HepG2 (cell line): ENCODE measurements around the gene HOXA4.

ENCODE experiments used
- CEBPZ ChIP-seq: IDR thresholded peaks from 2 replicates; pipeline ENCODE4 v1.6.1; 2012; ENCODE audit warnings: low read length, improper control_type of control experiment
- CREM ChIP-seq, 2 experiments: sonication (generic) in 1 of 2; formaldehyde crosslinking in 1 of 2; IDR thresholded peaks; 2 replicates each; pipeline versions ENCODE4 v1.4.0 to v1.6.1; 2016 to 2020; ENCODE audit warnings: antibody characterized with exemption in 1 of 2, mild to moderate bottlenecking in 1 of 2, missing genetic modification reagents in 1 of 2
- CTCF ChIP-seq: sonication (generic); formaldehyde crosslinking; IDR thresholded peaks from 2 replicates; pipeline ENCODE4 v1.5.0; 2020; ENCODE audit warnings: mild to moderate bottlenecking, missing genetic modification reagents, moderate library complexity
- FOXP1 ChIP-seq, 2 experiments: fragments of 450-650 bp in 1 of 2; IDR thresholded peaks; 2 replicates each; pipeline ENCODE4 v1.6.1; 2017 to 2018; ENCODE audit warnings: antibody characterized with exemption in 1 of 2
- POLR2A ChIP-seq, 2 experiments: IDR thresholded peaks; 2 replicates each; pipeline ENCODE4 v1.6.1; 2011; ENCODE audit warnings: low read depth in 2 of 2, low read length in 2 of 2, mild to moderate bottlenecking in 1 of 2, moderate library complexity in 1 of 2; ENCODE audit not compliant: insufficient read depth in 1 of 2
- THYN1 ChIP-seq: sonication (generic); formaldehyde crosslinking; IDR thresholded peaks from 2 replicates; pipeline ENCODE4 v1.8.1; 2023; ENCODE audit warnings: low read depth, mild to moderate bottlenecking, moderate library complexity, missing genetic modification reagents, borderline replicate concordance
- YY1 ChIP-seq: IDR thresholded peaks from 2 replicates; pipeline ENCODE4 v1.6.1; 2011; ENCODE audit warnings: low read length, low read depth, moderate library complexity, mild to moderate bottlenecking; ENCODE audit not compliant: insufficient read depth, insufficient replicate concordance
- ZBTB39 ChIP-seq: sonication (generic); formaldehyde crosslinking; IDR thresholded peaks from 2 replicates; pipeline ENCODE4 v1.5.0; 2020; ENCODE audit warnings: missing genetic modification reagents
- ZNF274 ChIP-seq: sonication (generic); formaldehyde crosslinking; IDR thresholded peaks from 2 replicates; pipeline ENCODE4 v1.5.1; 2020; ENCODE audit warnings: mild to moderate bottlenecking, missing genetic modification reagents

GRCh38 chr7:27123007-27123476 lies 7.5 kb downstream of the HOXA4 start:
- TF ChIP-seq ZNF274 (CRISPR knock-in tag) = no peak
- no peak for TF ChIP-seq FOXP1 (IDR thresholded peaks at IDR 0.05)
- no peak for TF ChIP-seq FOXP1 (CRISPR knock-in tag; IDR thresholded peaks at IDR 0.05)
- no peak for TF ChIP-seq CTCF (CRISPR knock-in tag)
- peak; percentile 35 to 37; a peak in 3 of 4 replicates for TF ChIP-seq POLR2A (IDR thresholded peaks at IDR 0.05; ENCODE audit: insufficient read depth in 1 of 2, low read depth in 2 of 2, low read length in 2 of 2)
- no peak for TF ChIP-seq CREM (IDR thresholded peaks at IDR 0.05)
- TF ChIP-seq CREM (CRISPR knock-in tag; IDR thresholded peaks at IDR 0.05) = no peak
- no peak for TF ChIP-seq THYN1 (CRISPR knock-in tag)
- TF ChIP-seq YY1 = no peak
- no peak for TF ChIP-seq ZBTB39 (CRISPR knock-in tag)
- no peak for TF ChIP-seq CEBPZ
